Aorta (tissue), 5 donors: ENCODE results near the gene PHLPP1. TPM values are rescaled to one million over a fixed set of nuclear protein-coding genes. Genes with fewer than 3 reads are reported as not detected.
"Not testable (repeated sequence)": the region's sequence is repeated elsewhere in the genome, so short reads cannot be mapped to it uniquely, and the experiment has no call there.

ENCODE experiments used
- ATAC-seq: fragments of 200-7000 bp; cut with Tn5 transposase; one replicate; pipeline ENCODE4 v1.9.1; 2022; ENCODE audit warnings: moderate library complexity; ENCODE audit not compliant: low FRiP score
- DNase-seq, 2 donors: peaks; one replicate each; pipeline ENCODE4 v3.0.0-alpha.2; 2020
- H3K27ac ChIP-seq, 2 donors: one replicate each; pipeline ENCODE4 v1.5.1; 2013; ENCODE audit warnings: low read length in 2 of 2, mild to moderate bottlenecking in 2 of 2, moderate library complexity in 2 of 2, control low read depth in 1 of 2, inconsistent platforms in 1 of 2, low read depth in 1 of 2
- H3K27me3 ChIP-seq, 2 donors: one replicate each; pipeline ENCODE4 v1.6.1; 2013; ENCODE audit warnings: control low read depth in 1 of 2, low read length in 1 of 2, mild to moderate bottlenecking in 1 of 2, moderate library complexity in 1 of 2; ENCODE audit not compliant: insufficient read depth in 2 of 2, control insufficient read depth in 1 of 2
- H3K36me3 ChIP-seq, 2 donors: one replicate each; pipeline ENCODE4 v1.6.1; 2013; ENCODE audit warnings: control low read depth in 1 of 2, low read length in 1 of 2, mild to moderate bottlenecking in 1 of 2; ENCODE audit not compliant: insufficient read depth in 2 of 2, control insufficient read depth in 1 of 2
- H3K4me1 ChIP-seq, 2 donors: one replicate each; pipeline ENCODE4 v1.6.1; 2013; ENCODE audit warnings: low read length in 2 of 2, control low read depth in 1 of 2, mild to moderate bottlenecking in 1 of 2, moderate library complexity in 1 of 2; ENCODE audit not compliant: insufficient read depth in 2 of 2, control insufficient read depth in 1 of 2
- H3K4me3 ChIP-seq, 2 donors: one replicate each; pipeline ENCODE4 v1.5.1; 2013; ENCODE audit warnings: low read length in 2 of 2, control low read depth in 1 of 2, mild to moderate bottlenecking in 1 of 2
- H3K9me3 ChIP-seq: one replicate; pipeline ENCODE4 v1.6.1; 2013; ENCODE audit warnings: mild to moderate bottlenecking, low read length; ENCODE audit not compliant: control insufficient read depth
- WGBS, 2 donors: extraction: QIAGEN DNeasy Blood & Tissue Kit; methylation state at CpG; one replicate each; pipeline ENCODE4 v1.1.7; 2013; 5-methylcytosine and 5-hydroxymethylcytosine counted together
- intact Hi-C, 2 donors: fragments of 100-400 bp; cut with DNase I; formaldehyde crosslinking; loops; one replicate each; pipeline versions ENCODE4 v1.14.2 to v1.15.0; 2022
- polyA plus RNA-seq, 2 donors: library from polyadenylated mRNA; stranded (reverse); fragments of 200-250 nt; gene quantifications; one replicate each; pipeline ENCODE4 v1.2.3, GENCODE V29; 2013
- total RNA-seq, 2 donors: library from RNA; stranded (reverse); fragmentation: NEBNext Ultra II Directional; extraction: Animal tissue kit (Norgen Biotek cat#: 25700); gene quantifications; one replicate each; pipeline ENCODE4 v1.2.1, GENCODE V29; 2021
- donor health status: healthy with polysubstance abuse.
- donor health status: Bipolar disorder and iron deficiency.
- donor health status: DM: no; HTN: no; CAD: no.
- donor health status: DM: no; HTN: no; CAD: no.
- donor health status: DM: yes; HTN: yes; CAD: no.

The PHLPP1 gene
- total and polyA plus RNA-seq, 4 donors, result 1.6 to 16.5 (median 8.3) TPM

GRCh38 chr18:62693659-62694058 lies 21.7 kb upstream of the PHLPP1 start:
- Histone ChIP-seq H3K27me3 (no peaks in the 10 kb centered on the region), H3K4me3 (no peak overlapping the region), H3K27ac (no peak overlapping the region), H3K4me1 (no peaks in the 10 kb centered on the region), H3K36me3 (no peaks in the 10 kb centered on the region), H3K9me3 (peaks cover 3% of the 10 kb centered on the region)
- 69 to 76% methylated on average over 1 of the region's 1 CpG for WGBS, 2 donors
- DNase-seq (no peak), ATAC-seq (no peak)
- intact Hi-C loops, result no loop called here

- DNase-seq, result no peak
- intact Hi-C loops, result no loop called here
- no peaks in the 10 kb centered on the region for H3K27me3 ChIP-seq
- no peak overlapping the region for H3K27ac ChIP-seq
- H3K4me1 ChIP-seq, result no peaks in the 10 kb centered on the region
- H3K9me3 ChIP-seq, result peaks cover 1% of the 10 kb centered on the region
- no peak overlapping the region for H3K4me3 ChIP-seq
- ATAC-seq, result no peak
- H3K36me3 ChIP-seq, result no peaks in the 10 kb centered on the region
Observed at GRCh38 chr18:62697636-62698035, 17.7 kb upstream of the PHLPP1 start.

GRCh38 chr18:62702259-62702658 lies 13.1 kb upstream of the PHLPP1 start:
- Histone ChIP-seq H3K27ac (no peak overlapping the region), H3K4me3 (no peak overlapping the region), H3K4me1 (no peaks in the 10 kb centered on the region), H3K9me3 (peaks cover 1% of the 10 kb centered on the region), H3K27me3 (no peaks in the 10 kb centered on the region), H3K36me3 (no peaks in the 10 kb centered on the region)
- ATAC-seq (no peak), DNase-seq (no peak)
- 70% methylated on average over 9 of the region's 9 CpGs for WGBS, 2 donors
- intact Hi-C loops, result loop anchor here in 1 of 2 donors (10.0 kb wide), 1 partner anchor 87 kb away; no protein-coding TSS in a partner anchor

- H3K9me3 ChIP-seq, H3K27ac ChIP-seq, H3K4me3 ChIP-seq, DNase-seq, H3K36me3 ChIP-seq, H3K4me1 ChIP-seq, ATAC-seq, H3K27me3 ChIP-seq: not testable (repeated sequence)
- intact Hi-C loops, result loop anchor here in 1 of 2 donors (10.0 kb wide), 1 partner anchor 92 kb away; no protein-coding TSS in a partner anchor
- WGBS, 2 donors, result 90 to 91% methylated on average over 8 of the region's 8 CpGs
Observed at GRCh38 chr18:62706879-62707278, 8.5 kb upstream of the PHLPP1 start.

- H3K27me3 ChIP-seq, ATAC-seq, H3K4me3 ChIP-seq, H3K36me3 ChIP-seq, DNase-seq, H3K27ac ChIP-seq, H3K9me3 ChIP-seq, H3K4me1 ChIP-seq: not testable (repeated sequence)
- WGBS, 2 donors, result 93 to 95% methylated on average over 11 of the region's 11 CpGs
- intact Hi-C loops, result loop anchor here (10.0 kb wide), 6 partner anchors 95 to 725 kb away; no protein-coding TSS in a partner anchor
Observed at GRCh38 chr18:62709908-62710307, 5.4 kb upstream of the PHLPP1 start.

GRCh38 chr18:62710417-62710816 lies 4.9 kb upstream of the PHLPP1 start:
- intact Hi-C loops, result loop anchor here in 1 of 2 donors (10.0 kb wide), 5 partner anchors 126 to 724 kb away; no protein-coding TSS in a partner anchor
- Histone ChIP-seq H3K9me3 (no peaks in the 10 kb centered on the region), H3K4me1 (no peaks in the 10 kb centered on the region), H3K4me3 (no peak overlapping the region), H3K27ac (no peak overlapping the region), H3K27me3 (no peaks in the 10 kb centered on the region), H3K36me3 (no peaks in the 10 kb centered on the region)
- ATAC-seq (no peak), DNase-seq (no peak)

GRCh38 chr18:62711781-62712180 lies 3.6 kb upstream of the PHLPP1 start:
- Histone ChIP-seq H3K36me3 (no peaks in the 10 kb centered on the region), H3K27me3 (no peaks in the 10 kb centered on the region), H3K4me1 (no peaks in the 10 kb centered on the region), H3K4me3 (no peak overlapping the region), H3K27ac (no peak overlapping the region), H3K9me3 (no peaks in the 10 kb centered on the region)
- ATAC-seq, result no peak
- DNase-seq, result no peak
- 96 to 97% methylated on average over 13 of the region's 13 CpGs for WGBS, 2 donors
- intact Hi-C loops, result loop anchor here in 1 of 2 donors (10.0 kb wide), 5 partner anchors 127 to 723 kb away; no protein-coding TSS in a partner anchor

GRCh38 chr18:62713651-62714247 lies 1.6 kb upstream of the PHLPP1 start:
- Histone ChIP-seq H3K4me1 (no peaks in the 10 kb centered on the region), H3K27me3 (no peaks in the 10 kb centered on the region), H3K27ac (no peak overlapping the region), H3K4me3 (no peak overlapping the region), H3K36me3 (no peaks in the 10 kb centered on the region), H3K9me3 (no peaks in the 10 kb centered on the region)
- 77 to 85% methylated on average over 17 of the region's 17 CpGs for WGBS, 2 donors
- ATAC-seq (no peak), DNase-seq (no peak)
- intact Hi-C loops, result loop anchor here (2.0 to 10.0 kb wide), 6 partner anchors 129 to 721 kb away; no protein-coding TSS in a partner anchor
